DLD1 (cell line): ENCODE data around the gene RAPGEF1.
"Not testable (repeated sequence)": the region's sequence is repeated elsewhere in the genome, so short reads cannot be mapped to it uniquely, and the experiment has no call there.

ENCODE experiments used
- in situ Hi-C: cut with HindIII; loops from 2 replicates; pipeline ENCODE4 v1.10.0; 2017; ENCODE audit warnings: low sequenced_read_pairs

The RAPGEF1 gene

GRCh38 chr9:131574730-131575640 lies 164.9 kb downstream of the RAPGEF1 start:
- in situ Hi-C loops = no loop called here

- in situ Hi-C loops = no loop called here
Observed at GRCh38 chr9:131567910-131568309, 172.0 kb downstream of the RAPGEF1 start.

GRCh38 chr9:131566158-131566557 lies 173.7 kb downstream of the RAPGEF1 start:
- in situ Hi-C loops = no loop called here

GRCh38 chr9:131565369-131565768 lies 174.5 kb downstream of the RAPGEF1 start:
- in situ Hi-C loops = no loop called here

GRCh38 chr9:131562032-131562959 lies 177.6 kb downstream of the RAPGEF1 start:
- in situ Hi-C loops = no loop called here

- in situ Hi-C loops = no loop called here
Observed at GRCh38 chr9:131559421-131560000, 180.4 kb downstream of the RAPGEF1 start.

- in situ Hi-C loops = no loop called here
Observed at GRCh38 chr9:131557855-131558548, 181.9 kb downstream of the RAPGEF1 start.

- in situ Hi-C loops = no loop called here
Observed at GRCh38 chr9:131555841-131556673, 183.8 kb downstream of the RAPGEF1 start.

- in situ Hi-C loops = no loop called here
Observed at GRCh38 chr9:131554843-131555351, 185.0 kb downstream of the RAPGEF1 start.

- in situ Hi-C loops = no loop called here
Observed at GRCh38 chr9:131554087-131554842, 185.6 kb downstream of the RAPGEF1 start.

GRCh38 chr9:131552030-131552429 lies 187.8 kb downstream of the RAPGEF1 start:
- in situ Hi-C loops = no loop called here

- in situ Hi-C loops = not testable (repeated sequence)
Observed at GRCh38 chr9:131550465-131550864, 189.4 kb downstream of the RAPGEF1 start.

- in situ Hi-C loops = not testable (repeated sequence)
Observed at GRCh38 chr9:131549186-131549585, 190.7 kb downstream of the RAPGEF1 start.

GRCh38 chr9:131546336-131547084 lies 193.4 kb downstream of the RAPGEF1 start:
- in situ Hi-C loops = no loop called here

GRCh38 chr9:131545786-131546335 lies 194.0 kb downstream of the RAPGEF1 start:
- in situ Hi-C loops = no loop called here

GRCh38 chr9:131545003-131545785 lies 194.7 kb downstream of the RAPGEF1 start, which contains the start of gene PRRT1B:
TSS of gene PRRT1B (plus strand) at chr9:131545523. CDS start at chr9:131545616, 93 bp downstream.
- in situ Hi-C loops = no loop called here

GRCh38 chr9:131543141-131543540 lies 196.7 kb downstream of the RAPGEF1 start:
- in situ Hi-C loops = no loop called here
